Measurements from ENCODE around the gene POU6F1.

DNA sequence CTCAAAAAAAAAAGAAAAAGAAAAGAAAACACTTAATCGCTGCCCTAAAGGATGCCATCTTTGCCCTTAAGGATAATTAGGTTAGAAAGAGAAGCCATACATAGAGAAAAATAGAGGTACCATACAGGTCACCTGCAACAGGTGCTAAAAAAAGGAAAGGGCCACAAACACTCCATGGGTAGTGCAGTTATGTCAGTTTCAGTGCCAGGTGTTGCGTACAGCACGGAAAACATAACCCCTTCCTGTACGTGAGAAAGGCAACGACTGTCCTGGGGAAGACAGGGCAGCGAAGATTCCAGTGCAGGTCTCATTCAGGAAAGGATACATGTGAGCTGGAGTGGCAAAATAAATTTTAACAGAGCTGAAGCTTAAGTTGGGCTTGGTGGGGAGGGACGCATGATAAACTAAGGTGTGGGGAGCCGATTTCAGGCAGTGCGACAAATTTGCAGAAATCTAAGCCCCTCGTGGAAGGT is 20.2 kb upstream of the POU6F1 start:
- TF ChIP-seq, protein P1, sequence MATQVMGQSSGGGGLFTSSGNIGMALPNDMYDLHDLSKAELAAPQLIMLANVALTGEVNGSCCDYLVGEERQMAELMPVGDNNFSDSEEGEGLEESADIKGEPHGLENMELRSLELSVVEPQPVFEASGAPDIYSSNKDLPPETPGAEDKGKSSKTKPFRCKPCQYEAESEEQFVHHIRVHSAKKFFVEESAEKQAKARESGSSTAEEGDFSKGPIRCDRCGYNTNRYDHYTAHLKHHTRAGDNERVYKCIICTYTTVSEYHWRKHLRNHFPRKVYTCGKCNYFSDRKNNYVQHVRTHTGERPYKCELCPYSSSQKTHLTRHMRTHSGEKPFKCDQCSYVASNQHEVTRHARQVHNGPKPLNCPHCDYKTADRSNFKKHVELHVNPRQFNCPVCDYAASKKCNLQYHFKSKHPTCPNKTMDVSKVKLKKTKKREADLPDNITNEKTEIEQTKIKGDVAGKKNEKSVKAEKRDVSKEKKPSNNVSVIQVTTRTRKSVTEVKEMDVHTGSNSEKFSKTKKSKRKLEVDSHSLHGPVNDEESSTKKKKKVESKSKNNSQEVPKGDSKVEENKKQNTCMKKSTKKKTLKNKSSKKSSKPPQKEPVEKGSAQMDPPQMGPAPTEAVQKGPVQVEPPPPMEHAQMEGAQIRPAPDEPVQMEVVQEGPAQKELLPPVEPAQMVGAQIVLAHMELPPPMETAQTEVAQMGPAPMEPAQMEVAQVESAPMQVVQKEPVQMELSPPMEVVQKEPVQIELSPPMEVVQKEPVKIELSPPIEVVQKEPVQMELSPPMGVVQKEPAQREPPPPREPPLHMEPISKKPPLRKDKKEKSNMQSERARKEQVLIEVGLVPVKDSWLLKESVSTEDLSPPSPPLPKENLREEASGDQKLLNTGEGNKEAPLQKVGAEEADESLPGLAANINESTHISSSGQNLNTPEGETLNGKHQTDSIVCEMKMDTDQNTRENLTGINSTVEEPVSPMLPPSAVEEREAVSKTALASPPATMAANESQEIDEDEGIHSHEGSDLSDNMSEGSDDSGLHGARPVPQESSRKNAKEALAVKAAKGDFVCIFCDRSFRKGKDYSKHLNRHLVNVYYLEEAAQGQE (IDR thresholded peaks at IDR 0.05; ENCODE audit: insufficient replicate concordance, low read depth) = no peak
- TF ChIP-seq, protein P2, sequence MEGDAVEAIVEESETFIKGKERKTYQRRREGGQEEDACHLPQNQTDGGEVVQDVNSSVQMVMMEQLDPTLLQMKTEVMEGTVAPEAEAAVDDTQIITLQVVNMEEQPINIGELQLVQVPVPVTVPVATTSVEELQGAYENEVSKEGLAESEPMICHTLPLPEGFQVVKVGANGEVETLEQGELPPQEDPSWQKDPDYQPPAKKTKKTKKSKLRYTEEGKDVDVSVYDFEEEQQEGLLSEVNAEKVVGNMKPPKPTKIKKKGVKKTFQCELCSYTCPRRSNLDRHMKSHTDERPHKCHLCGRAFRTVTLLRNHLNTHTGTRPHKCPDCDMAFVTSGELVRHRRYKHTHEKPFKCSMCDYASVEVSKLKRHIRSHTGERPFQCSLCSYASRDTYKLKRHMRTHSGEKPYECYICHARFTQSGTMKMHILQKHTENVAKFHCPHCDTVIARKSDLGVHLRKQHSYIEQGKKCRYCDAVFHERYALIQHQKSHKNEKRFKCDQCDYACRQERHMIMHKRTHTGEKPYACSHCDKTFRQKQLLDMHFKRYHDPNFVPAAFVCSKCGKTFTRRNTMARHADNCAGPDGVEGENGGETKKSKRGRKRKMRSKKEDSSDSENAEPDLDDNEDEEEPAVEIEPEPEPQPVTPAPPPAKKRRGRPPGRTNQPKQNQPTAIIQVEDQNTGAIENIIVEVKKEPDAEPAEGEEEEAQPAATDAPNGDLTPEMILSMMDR (IDR thresholded peaks at IDR 0.05; ENCODE audit: insufficient read depth, low read length) = no peak
- TF ChIP-seq GABPA (IDR thresholded peaks at IDR 0.05; ENCODE audit: low read depth) = no peak
- TF ChIP-seq POLR2AphosphoS5 (IDR thresholded peaks at IDR 0.05; ENCODE audit: low read depth) = no peak
- no peak for TF ChIP-seq SPI1 (IDR thresholded peaks at IDR 0.05; ENCODE audit: borderline replicate concordance, low read depth)

Measured in HL-60 (cell line).